Endodermal cell (in vitro differentiated cells): ENCODE measurements around the gene BMPR1B. TPM values are rescaled to one million over a fixed set of nuclear protein-coding genes. Genes with fewer than 3 reads are reported as not detected.

Experiments used
- DNase-seq: peaks from one replicate; pipeline ENCODE4 v3.0.0-alpha.2; 2017
- H3K27ac ChIP-seq: 2 replicates; pipeline ENCODE4 v1.5.1; 2013; ENCODE audit warnings: mild to moderate bottlenecking, low read depth, low read length, moderate library complexity
- H3K27me3 ChIP-seq: 2 replicates; pipeline ENCODE4 v1.6.1; 2013; ENCODE audit warnings: mild to moderate bottlenecking, low read length, moderate library complexity; ENCODE audit not compliant: insufficient read depth, control insufficient read depth, poor library complexity, severe bottlenecking
- H3K36me3 ChIP-seq: 2 replicates; pipeline ENCODE4 v1.7.0; 2013; ENCODE audit warnings: mild to moderate bottlenecking, low read length, moderate library complexity; ENCODE audit not compliant: control insufficient read depth, insufficient read depth
- H3K4me1 ChIP-seq: one replicate; pipeline ENCODE4 v1.7.0; 2013; ENCODE audit warnings: low read length; ENCODE audit not compliant: control insufficient read depth, insufficient read depth
- H3K4me3 ChIP-seq: 2 replicates; pipeline ENCODE4 v1.5.1; 2013; ENCODE audit warnings: mild to moderate bottlenecking, low read length, moderate library complexity
- H3K9ac ChIP-seq: 2 replicates; pipeline ENCODE4 v1.6.1; 2013; ENCODE audit warnings: mild to moderate bottlenecking, low read length, moderate library complexity; ENCODE audit not compliant: poor library complexity, severe bottlenecking; ENCODE audit errors: extremely low read depth
- H3K9me3 ChIP-seq: 2 replicates; pipeline ENCODE4 v1.6.1; 2013; ENCODE audit warnings: mild to moderate bottlenecking, low read length, moderate library complexity; ENCODE audit not compliant: control insufficient read depth
- H3K27ac Mint-ChIP-seq: 2 replicates; pipeline ENCODE4 v1.8.0; 2020; ENCODE audit warnings: mixed read lengths
- H3K27me3 Mint-ChIP-seq: 2 replicates; pipeline ENCODE4 v1.8.0; 2021; ENCODE audit warnings: mild to moderate bottlenecking, mixed read lengths; ENCODE audit not compliant: insufficient read depth
- H3K36me3 Mint-ChIP-seq: 2 replicates; pipeline ENCODE4 v1.8.0; 2020; ENCODE audit warnings: low read depth, mixed read lengths
- H3K4me1 Mint-ChIP-seq: 2 replicates; pipeline ENCODE4 v1.8.0; 2020; ENCODE audit warnings: mixed read lengths
- H3K4me3 Mint-ChIP-seq: 2 replicates; pipeline ENCODE4 v1.8.0; 2020; ENCODE audit warnings: mild to moderate bottlenecking, moderate library complexity, mixed read lengths
- H3K9me3 Mint-ChIP-seq: 2 replicates; pipeline ENCODE4 v1.8.0; 2020; ENCODE audit warnings: mild to moderate bottlenecking, mixed read lengths
- WGBS, 2 experiments: methylation state at CpG; one replicate each; pipeline versions ENCODE4 v1.1.5 to v1.1.7; 2013; ENCODE audit warnings: missing lambda C conversion rate in 2 of 2, mixed read lengths in 1 of 2; ENCODE audit not compliant: insufficient coverage in 1 of 2, insufficient read length in 1 of 2; 5-methylcytosine and 5-hydroxymethylcytosine counted together
- total RNA-seq, 2 donors: library from RNA; stranded (reverse); fragmentation: NEBNext Ultra II Directional in 1 of 2; extraction: Animal tissue kit (Norgen Biotek cat#: 25700) in 1 of 2; gene quantifications; 2 replicates in 1 of 2; 3 replicates in 1 of 2; pipeline ENCODE4 v1.2.1, GENCODE V29; 2021
- TF ChIP-seq, protein P1 (sequence below): fragments of 200-600 bp; sonication (generic); conservative IDR thresholded peaks from 2 replicates; pipeline ENCODE4 v1.5.0; 2021; ENCODE audit warnings: antibody characterized with exemption, mild to moderate bottlenecking

BMPR1B gene
- total RNA-seq, 2 donors from 2014 or later = 2.8 to 3.6 TPM

DNA sequence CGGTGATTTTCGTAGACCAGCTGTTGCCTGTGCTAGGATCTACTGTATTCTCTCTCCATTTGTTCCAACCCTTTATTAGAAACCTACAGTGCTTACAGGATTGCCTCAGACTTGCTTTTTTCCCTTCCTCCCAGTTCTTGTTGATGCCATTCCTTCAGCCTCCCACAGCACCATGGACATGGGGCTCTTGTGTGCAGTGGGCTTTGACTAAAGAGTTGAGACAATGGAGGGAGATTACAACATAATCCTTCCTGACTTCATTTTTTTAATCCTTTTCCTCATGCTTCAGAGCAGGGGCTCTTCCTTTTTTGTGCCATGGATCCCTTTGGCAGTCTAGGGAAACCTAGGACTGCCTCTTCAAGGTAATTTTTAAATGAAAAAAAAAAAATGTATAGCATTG is 92.1 kb downstream of the BMPR1B start:
- no peaks in the 10 kb centered on the region for H3K27me3 ChIP-seq
- TF ChIP-seq, protein P1, sequence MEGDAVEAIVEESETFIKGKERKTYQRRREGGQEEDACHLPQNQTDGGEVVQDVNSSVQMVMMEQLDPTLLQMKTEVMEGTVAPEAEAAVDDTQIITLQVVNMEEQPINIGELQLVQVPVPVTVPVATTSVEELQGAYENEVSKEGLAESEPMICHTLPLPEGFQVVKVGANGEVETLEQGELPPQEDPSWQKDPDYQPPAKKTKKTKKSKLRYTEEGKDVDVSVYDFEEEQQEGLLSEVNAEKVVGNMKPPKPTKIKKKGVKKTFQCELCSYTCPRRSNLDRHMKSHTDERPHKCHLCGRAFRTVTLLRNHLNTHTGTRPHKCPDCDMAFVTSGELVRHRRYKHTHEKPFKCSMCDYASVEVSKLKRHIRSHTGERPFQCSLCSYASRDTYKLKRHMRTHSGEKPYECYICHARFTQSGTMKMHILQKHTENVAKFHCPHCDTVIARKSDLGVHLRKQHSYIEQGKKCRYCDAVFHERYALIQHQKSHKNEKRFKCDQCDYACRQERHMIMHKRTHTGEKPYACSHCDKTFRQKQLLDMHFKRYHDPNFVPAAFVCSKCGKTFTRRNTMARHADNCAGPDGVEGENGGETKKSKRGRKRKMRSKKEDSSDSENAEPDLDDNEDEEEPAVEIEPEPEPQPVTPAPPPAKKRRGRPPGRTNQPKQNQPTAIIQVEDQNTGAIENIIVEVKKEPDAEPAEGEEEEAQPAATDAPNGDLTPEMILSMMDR = no peak
- Mint-ChIP-seq H3K36me3 (peaks cover 6% of the 10 kb centered on the region), H3K9me3 (peaks cover 12% of the 10 kb centered on the region), H3K27ac (no peak overlapping the region), H3K4me3 (no peak overlapping the region), H3K4me1 (peaks cover 6% of the 10 kb centered on the region), H3K27me3 (no peaks in the 10 kb centered on the region)
- H3K36me3 ChIP-seq = no peaks in the 10 kb centered on the region
- H3K9me3 ChIP-seq = peaks cover 18% of the 10 kb centered on the region
- no peak for DNase-seq
- peaks cover 6% of the 10 kb centered on the region for H3K4me1 ChIP-seq
- no peak overlapping the region for H3K4me3 ChIP-seq
- H3K9ac ChIP-seq = no peak overlapping the region
- WGBS, 2 experiments = 97 to 100% methylated on average over 1 to 2 of the region's 2 CpGs
- no peak overlapping the region for H3K27ac ChIP-seq

DNA sequence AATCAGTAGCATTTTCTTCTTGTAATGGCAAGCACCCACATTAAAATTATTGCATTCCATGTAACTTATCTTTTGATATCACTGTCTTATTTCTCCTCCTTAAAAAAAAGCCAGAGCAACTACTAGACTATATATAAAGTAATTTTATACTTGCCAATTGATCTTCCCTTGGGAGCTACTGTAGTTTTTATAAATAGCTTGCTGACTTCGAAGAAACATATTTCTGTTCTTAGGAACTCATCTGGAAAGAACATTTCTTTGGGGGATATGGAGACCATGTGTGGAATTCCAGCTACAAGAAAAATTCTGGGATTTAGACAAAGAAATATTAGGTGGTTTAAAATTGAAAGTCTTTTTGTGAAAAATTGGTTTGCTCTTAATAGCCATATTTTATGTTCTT is 94.9 kb downstream of the BMPR1B start:
- Mint-ChIP-seq H3K27ac (no peak overlapping the region), H3K27me3 (no peaks in the 10 kb centered on the region), H3K4me3 (no peak overlapping the region), H3K9me3 (no peaks in the 10 kb centered on the region), H3K36me3 (no peaks in the 10 kb centered on the region), H3K4me1 (peaks cover 11% of the 10 kb centered on the region)
- WGBS, 2 experiments = 93 to 100% methylated on average over 1 of the region's 1 CpG
- H3K4me3 ChIP-seq = no peak overlapping the region
- H3K9me3 ChIP-seq = no peaks in the 10 kb centered on the region
- H3K27ac ChIP-seq = no peak overlapping the region
- peaks cover 13% of the 10 kb centered on the region for H3K4me1 ChIP-seq
- no peaks in the 10 kb centered on the region for H3K36me3 ChIP-seq
- TF ChIP-seq, protein P1 = no peak
- no peak overlapping the region for H3K9ac ChIP-seq
- DNase-seq = no peak
- H3K27me3 ChIP-seq = no peaks in the 10 kb centered on the region

DNA sequence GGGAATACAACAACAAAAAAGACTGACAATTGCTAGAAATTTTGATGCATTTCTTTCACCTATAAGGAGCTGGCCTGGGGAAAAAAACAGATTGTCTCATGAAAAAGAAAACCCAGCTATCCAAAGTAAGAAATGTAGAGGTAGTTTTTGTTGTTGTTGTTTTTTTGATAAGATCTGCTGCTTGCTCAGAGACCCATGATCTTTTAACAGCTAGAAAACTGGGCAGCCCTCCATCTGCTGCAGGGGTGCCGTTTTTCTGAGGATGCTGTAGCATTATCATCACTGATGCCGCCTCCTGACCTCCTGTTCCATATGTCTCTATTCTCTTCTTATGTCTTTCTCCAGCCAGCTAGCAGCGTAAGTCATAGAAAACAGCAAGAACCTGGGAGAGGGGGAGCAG is 98.3 kb downstream of the BMPR1B start:
- Mint-ChIP-seq H3K9me3 (no peaks in the 10 kb centered on the region), H3K4me3 (no peak overlapping the region), H3K27ac (no peak overlapping the region), H3K4me1 (peaks cover 16% of the 10 kb centered on the region), H3K36me3 (no peaks in the 10 kb centered on the region), H3K27me3 (no peaks in the 10 kb centered on the region)
- no peak for DNase-seq
- no peak overlapping the region for H3K9ac ChIP-seq
- H3K4me3 ChIP-seq = no peak overlapping the region
- H3K27me3 ChIP-seq = no peaks in the 10 kb centered on the region
- TF ChIP-seq, protein P1 = no peak
- no peaks in the 10 kb centered on the region for H3K36me3 ChIP-seq
- 88% methylated on average over 3 of the region's 3 CpGs for WGBS, 2 experiments
- H3K9me3 ChIP-seq = no peaks in the 10 kb centered on the region
- H3K4me1 ChIP-seq = peaks cover 7% of the 10 kb centered on the region
- no peak overlapping the region for H3K27ac ChIP-seq
